H9 (cell line): Measurements from ENCODE around the gene FANCG. TPM values are rescaled to one million over a fixed set of nuclear protein-coding genes. Genes with fewer than 3 reads are reported as not detected.

Experiments used
- DNase-seq: peaks from one replicate; pipeline ENCODE4 v3.0.0-alpha.2; 2017
- H2AFZ ChIP-seq: one replicate; pipeline ENCODE4 v1.6.1; 2013; ENCODE audit warnings: mild to moderate bottlenecking, low read length, control low read depth, moderate library complexity
- H2AK5ac ChIP-seq: 2 replicates; pipeline ENCODE4 v1.6.1; 2013; ENCODE audit warnings: low read length, control low read depth, mixed read lengths; ENCODE audit not compliant: insufficient read length
- H2BK120ac ChIP-seq: one replicate; pipeline ENCODE4 v1.6.1; 2013; ENCODE audit warnings: low read depth, mild to moderate bottlenecking, low read length, control low read depth, inconsistent platforms; ENCODE audit not compliant: poor library complexity, severe bottlenecking
- H2BK12ac ChIP-seq: 2 replicates; pipeline ENCODE4 v1.6.1; 2013; ENCODE audit warnings: low read length, control low read depth, mixed read lengths, low read depth; ENCODE audit not compliant: insufficient read length
- H2BK15ac ChIP-seq: 2 replicates; pipeline ENCODE4 v1.6.1; 2013; ENCODE audit warnings: low read depth, low read length, control low read depth
- H2BK20ac ChIP-seq: one replicate; pipeline ENCODE4 v1.6.1; 2013; ENCODE audit warnings: low read depth, mild to moderate bottlenecking, low read length, control low read depth, inconsistent platforms; ENCODE audit not compliant: poor library complexity, severe bottlenecking
- H2BK5ac ChIP-seq: 2 replicates; pipeline ENCODE4 v1.6.1; 2013; ENCODE audit warnings: low read length, control low read depth, mixed read lengths; ENCODE audit not compliant: insufficient read length
- H3K14ac ChIP-seq: 2 replicates; pipeline ENCODE4 v1.6.1; 2013; ENCODE audit warnings: low read length, control low read depth; ENCODE audit not compliant: insufficient read depth
- H3K18ac ChIP-seq: 2 replicates; pipeline ENCODE4 v1.6.1; 2013; ENCODE audit warnings: low read depth, mild to moderate bottlenecking, mixed read lengths, low read length, control low read depth; ENCODE audit not compliant: insufficient read length
- H3K23ac ChIP-seq: 2 replicates; pipeline ENCODE4 v1.6.1; 2013; ENCODE audit warnings: low read length, control low read depth, mixed read lengths, low read depth; ENCODE audit not compliant: insufficient read length
- H3K23me2 ChIP-seq: 2 replicates; pipeline ENCODE4 v1.6.1; 2013; ENCODE audit warnings: low read depth, mild to moderate bottlenecking, mixed read lengths, low read length, control low read depth; ENCODE audit not compliant: insufficient read length, poor library complexity, severe bottlenecking
- H3K27ac ChIP-seq: 2 replicates; pipeline ENCODE4 v1.5.1; 2013; ENCODE audit warnings: low read length, control low read depth, mixed read lengths, low read depth; ENCODE audit not compliant: insufficient read length
- H3K27me3 ChIP-seq: 2 replicates; pipeline ENCODE4 v1.6.1; 2013; ENCODE audit warnings: low read length, control low read depth, inconsistent platforms; ENCODE audit not compliant: insufficient read depth
- H3K4ac ChIP-seq: 2 replicates; pipeline ENCODE4 v1.6.1; 2013; ENCODE audit warnings: low read depth, mild to moderate bottlenecking, control low read depth, inconsistent platforms, low read length, moderate library complexity
- H3K4me1 ChIP-seq: 2 replicates; pipeline ENCODE4 v1.6.1; 2013; ENCODE audit warnings: low read length, control low read depth, inconsistent platforms; ENCODE audit not compliant: insufficient read depth
- H3K4me2 ChIP-seq: 2 replicates; pipeline ENCODE4 v1.6.1; 2013; ENCODE audit warnings: low read length, control low read depth, mixed read lengths; ENCODE audit not compliant: insufficient read length, insufficient read depth
- H3K56ac ChIP-seq: 2 replicates; pipeline ENCODE4 v1.6.1; 2013; ENCODE audit warnings: low read depth, mild to moderate bottlenecking, mixed read lengths, low read length, control low read depth; ENCODE audit not compliant: insufficient read length
- H3K79me1 ChIP-seq: 2 replicates; pipeline ENCODE4 v1.6.1; 2013; ENCODE audit warnings: low read depth, mild to moderate bottlenecking, moderate library complexity, low read length, control low read depth, inconsistent platforms; ENCODE audit not compliant: insufficient read depth, poor library complexity, severe bottlenecking
- H3K79me2 ChIP-seq: 2 replicates; pipeline ENCODE4 v1.6.1; 2013; ENCODE audit warnings: low read length, control low read depth, inconsistent platforms; ENCODE audit not compliant: insufficient read depth
- H3K9ac ChIP-seq: 2 replicates; pipeline ENCODE4 v1.6.1; 2013; ENCODE audit warnings: low read length, control low read depth, mixed read lengths; ENCODE audit not compliant: insufficient read length; ENCODE audit errors: extremely low read depth
- H3K9me3 ChIP-seq: one replicate; pipeline ENCODE4 v1.6.1; 2013; ENCODE audit warnings: low read depth, low read length, inconsistent platforms; ENCODE audit not compliant: control insufficient read depth
- H3T11ph ChIP-seq: one replicate; pipeline ENCODE4 v1.6.1; 2013; ENCODE audit warnings: mild to moderate bottlenecking, low read length, control low read depth, inconsistent platforms
- H4K20me1 ChIP-seq: one replicate; pipeline ENCODE4 v1.6.1; 2013; ENCODE audit not compliant: control insufficient read depth, insufficient read length, insufficient read depth
- H4K5ac ChIP-seq: 2 replicates; pipeline ENCODE4 v1.6.1; 2013; ENCODE audit warnings: low read depth, mild to moderate bottlenecking, mixed read lengths, low read length, control low read depth; ENCODE audit not compliant: insufficient read length
- H4K8ac ChIP-seq: replicated peaks from 2 replicates; pipeline ENCODE4 v1.6.1; 2013; ENCODE audit warnings: low read length, control low read depth, mixed read lengths, low read depth; ENCODE audit not compliant: insufficient read length
- H4K91ac ChIP-seq: 2 replicates; pipeline ENCODE4 v1.6.1; 2013; ENCODE audit warnings: low read depth, mild to moderate bottlenecking, moderate library complexity, mixed read lengths, low read length, control low read depth; ENCODE audit not compliant: insufficient read length
- H3K27ac Mint-ChIP-seq, 3 experiments: 2 replicates in 2 of 3; 3 replicates in 1 of 3; pipeline ENCODE4 v1.8.0; 2020 to 2021; ENCODE audit warnings: mixed read lengths in 3 of 3, mild to moderate bottlenecking in 1 of 3, moderate library complexity in 1 of 3
- H3K27me3 Mint-ChIP-seq: 2 replicates; pipeline ENCODE4 v1.8.0; 2021; ENCODE audit warnings: low read depth, mild to moderate bottlenecking, moderate library complexity, mixed read lengths
- H3K36me3 Mint-ChIP-seq, 3 experiments: 2 replicates in 2 of 3; 3 replicates in 1 of 3; pipeline ENCODE4 v1.8.0; 2020 to 2021; ENCODE audit warnings: low read depth in 3 of 3, mixed read lengths in 3 of 3; ENCODE audit not compliant: insufficient read depth in 1 of 3
- H3K4me1 Mint-ChIP-seq, 2 experiments: 2 replicates each; pipeline ENCODE4 v1.8.0; 2020; ENCODE audit warnings: mixed read lengths in 2 of 2
- H3K4me3 Mint-ChIP-seq, 2 experiments: 2 replicates in 1 of 2; 3 replicates in 1 of 2; pipeline ENCODE4 v1.8.0; 2020 to 2021; ENCODE audit warnings: mild to moderate bottlenecking in 2 of 2, mixed read lengths in 2 of 2, moderate library complexity in 1 of 2
- H3K9me3 Mint-ChIP-seq, 2 experiments: 2 replicates in 1 of 2; 3 replicates in 1 of 2; pipeline ENCODE4 v1.8.0; 2020; ENCODE audit warnings: mild to moderate bottlenecking in 2 of 2, mixed read lengths in 2 of 2, moderate library complexity in 1 of 2
- WGBS: extraction: QIAGEN DNeasy Blood & Tissue Kit; methylation state at CpG from one replicate; pipeline ENCODE4 v1.1.7; 2013; ENCODE audit warnings: missing lambda C conversion rate, low lambda C conversion rate, mixed read lengths; ENCODE audit not compliant: insufficient read length; ENCODE audit errors: extremely low coverage; 5-methylcytosine and 5-hydroxymethylcytosine counted together
- total RNA-seq: library from RNA; stranded (reverse); gene quantifications from 2 replicates; pipeline ENCODE4 v1.2.1, GENCODE V29; 2021
- TF ChIP-seq, protein P1 (sequence below): fragments of 200-600 bp; sonication (generic); conservative IDR thresholded peaks from 3 replicates; pipeline ENCODE4 v1.8.0; 2021; ENCODE audit warnings: antibody characterized with exemption, mild to moderate bottlenecking

FANCG gene
- total RNA-seq, 1 experiment from 2014 or later: 86.9 TPM

GRCh38 chr9:35051069-35051967 lies 28.4 kb downstream of the FANCG start:
- Histone ChIP-seq H3K27ac (no peak overlapping the region), H3K56ac (no peak overlapping the region), H4K20me1 (no peaks in the 10 kb centered on the region), H3K18ac (no peak overlapping the region), H2BK20ac (no peak overlapping the region), H3K23ac (no peak overlapping the region), H3K4me1 (no peaks in the 10 kb centered on the region), H4K5ac (no peak overlapping the region), H2BK5ac (no peak overlapping the region), H3K4ac (no peak overlapping the region), H4K8ac (no peak overlapping the region), H3K23me2 (no peaks in the 10 kb centered on the region), H3K9ac (no peak overlapping the region), H2BK15ac (no peak overlapping the region), H2BK12ac (no peak overlapping the region), H3T11ph (no peak overlapping the region), H3K14ac (no peak overlapping the region), H3K27me3 (no peaks in the 10 kb centered on the region), H3K79me2 (no peaks in the 10 kb centered on the region), H3K4me2 (no peak overlapping the region), H3K9me3 (no peaks in the 10 kb centered on the region), H3K79me1 (no peaks in the 10 kb centered on the region), H4K91ac (no peak overlapping the region), H2AFZ (no peak overlapping the region), H2BK120ac (no peak overlapping the region), H2AK5ac (no peak overlapping the region)
- H3K36me3 Mint-ChIP-seq: peaks cover 17 to 72% (median 48%) of the 10 kb centered on the region in 3 experiments
- H3K27me3 Mint-ChIP-seq: no peaks in the 10 kb centered on the region
- H3K9me3 Mint-ChIP-seq: no peaks in the 10 kb centered on the region
- TF ChIP-seq, protein P1, sequence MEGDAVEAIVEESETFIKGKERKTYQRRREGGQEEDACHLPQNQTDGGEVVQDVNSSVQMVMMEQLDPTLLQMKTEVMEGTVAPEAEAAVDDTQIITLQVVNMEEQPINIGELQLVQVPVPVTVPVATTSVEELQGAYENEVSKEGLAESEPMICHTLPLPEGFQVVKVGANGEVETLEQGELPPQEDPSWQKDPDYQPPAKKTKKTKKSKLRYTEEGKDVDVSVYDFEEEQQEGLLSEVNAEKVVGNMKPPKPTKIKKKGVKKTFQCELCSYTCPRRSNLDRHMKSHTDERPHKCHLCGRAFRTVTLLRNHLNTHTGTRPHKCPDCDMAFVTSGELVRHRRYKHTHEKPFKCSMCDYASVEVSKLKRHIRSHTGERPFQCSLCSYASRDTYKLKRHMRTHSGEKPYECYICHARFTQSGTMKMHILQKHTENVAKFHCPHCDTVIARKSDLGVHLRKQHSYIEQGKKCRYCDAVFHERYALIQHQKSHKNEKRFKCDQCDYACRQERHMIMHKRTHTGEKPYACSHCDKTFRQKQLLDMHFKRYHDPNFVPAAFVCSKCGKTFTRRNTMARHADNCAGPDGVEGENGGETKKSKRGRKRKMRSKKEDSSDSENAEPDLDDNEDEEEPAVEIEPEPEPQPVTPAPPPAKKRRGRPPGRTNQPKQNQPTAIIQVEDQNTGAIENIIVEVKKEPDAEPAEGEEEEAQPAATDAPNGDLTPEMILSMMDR: peak; percentile 78
- H3K4me1 Mint-ChIP-seq: no peaks in the 10 kb centered on the region; a peak in 1 of 4 replicates
- peak overlapping the region in 1 of 3 experiments; percentile 47; a peak in 1 of 7 replicates for H3K27ac Mint-ChIP-seq
- DNase-seq: peak; percentile 61
- WGBS: no CpG with 5 or more reads among the region's 7 CpGs
- H3K4me3 Mint-ChIP-seq: no peak overlapping the region
